ENCODE data around the gene HPN.

DNA sequence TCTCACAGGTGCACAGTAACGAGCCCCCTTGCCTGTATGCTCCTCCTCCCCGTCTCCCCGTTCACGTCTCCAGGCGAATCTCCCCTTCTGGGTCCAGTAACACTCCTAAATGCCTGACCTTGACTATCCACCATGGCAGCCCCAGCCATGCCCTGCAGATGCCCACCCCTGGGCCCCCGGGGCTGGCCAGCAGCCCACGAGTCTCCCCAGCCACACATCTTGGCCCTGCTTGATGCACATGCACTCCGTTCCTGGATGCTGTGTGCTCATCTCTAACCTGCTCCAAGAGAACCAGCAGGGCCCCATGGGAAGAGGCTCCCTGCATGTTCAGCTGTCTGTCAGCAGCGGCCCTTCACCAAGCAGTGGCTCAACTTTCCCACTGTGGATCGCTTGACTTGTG is 32.0 kb downstream of the HPN start:
- TF ChIP-seq, protein P1, sequence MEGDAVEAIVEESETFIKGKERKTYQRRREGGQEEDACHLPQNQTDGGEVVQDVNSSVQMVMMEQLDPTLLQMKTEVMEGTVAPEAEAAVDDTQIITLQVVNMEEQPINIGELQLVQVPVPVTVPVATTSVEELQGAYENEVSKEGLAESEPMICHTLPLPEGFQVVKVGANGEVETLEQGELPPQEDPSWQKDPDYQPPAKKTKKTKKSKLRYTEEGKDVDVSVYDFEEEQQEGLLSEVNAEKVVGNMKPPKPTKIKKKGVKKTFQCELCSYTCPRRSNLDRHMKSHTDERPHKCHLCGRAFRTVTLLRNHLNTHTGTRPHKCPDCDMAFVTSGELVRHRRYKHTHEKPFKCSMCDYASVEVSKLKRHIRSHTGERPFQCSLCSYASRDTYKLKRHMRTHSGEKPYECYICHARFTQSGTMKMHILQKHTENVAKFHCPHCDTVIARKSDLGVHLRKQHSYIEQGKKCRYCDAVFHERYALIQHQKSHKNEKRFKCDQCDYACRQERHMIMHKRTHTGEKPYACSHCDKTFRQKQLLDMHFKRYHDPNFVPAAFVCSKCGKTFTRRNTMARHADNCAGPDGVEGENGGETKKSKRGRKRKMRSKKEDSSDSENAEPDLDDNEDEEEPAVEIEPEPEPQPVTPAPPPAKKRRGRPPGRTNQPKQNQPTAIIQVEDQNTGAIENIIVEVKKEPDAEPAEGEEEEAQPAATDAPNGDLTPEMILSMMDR (IDR thresholded peaks at IDR 0.05; ENCODE audit: low read depth, low read length, poor library complexity, severe bottlenecking): no peak
- no peak for TF ChIP-seq EZH2phosphoT487 (IDR thresholded peaks at IDR 0.05; ENCODE audit: borderline replicate concordance, low read length)

Data from DOHH2 (cell line).